GM23338 (cell line): ENCODE results near the gene OLIG1. TPM values are rescaled to one million over a fixed set of nuclear protein-coding genes. Genes with fewer than 3 reads are reported as not detected.
A peak's percentile ranks its signal among the peaks of the same experiment; 100 is the strongest.

ENCODE experiments used
- ATAC-seq: fragments of 200-7000 bp; cut with Tn5 transposase; 3 replicates; pipeline ENCODE4 v1.9.1; 2020
- DNase-seq: peaks from one replicate; pipeline ENCODE4 v3.0.0-alpha.2; 2015; ENCODE audit warnings: low spot score
- H2AFZ ChIP-seq: fragments of 200-600 bp; sonication (generic); 2 replicates; pipeline ENCODE4 v1.8.0; 2016; ENCODE audit warnings: antibody characterized with exemption, mild to moderate bottlenecking, moderate library complexity
- H3F3A ChIP-seq: fragments of 200-600 bp; sonication (generic); replicated peaks from 2 replicates; pipeline ENCODE4 v1.8.0; 2017; ENCODE audit warnings: antibody characterized with exemption, mixed run types, low read depth
- H3K27ac ChIP-seq: fragments of 200-600 bp; sonication (generic); 2 replicates; pipeline ENCODE4 v1.6.1; 2016; ENCODE audit warnings: low read depth
- H3K27me3 ChIP-seq: fragments of 200-600 bp; sonication (generic); 2 replicates; pipeline ENCODE4 v1.8.0; 2016; ENCODE audit warnings: mild to moderate bottlenecking, mixed run types, moderate library complexity; ENCODE audit not compliant: insufficient read depth
- H3K36me3 ChIP-seq: fragments of 200-600 bp; sonication (generic); 2 replicates; pipeline ENCODE4 v1.8.0; 2016; ENCODE audit warnings: mild to moderate bottlenecking; ENCODE audit not compliant: insufficient read depth
- H3K4me1 ChIP-seq: fragments of 200-600 bp; sonication (generic); 2 replicates; pipeline ENCODE4 v1.8.0; 2016; ENCODE audit warnings: mild to moderate bottlenecking, moderate library complexity; ENCODE audit not compliant: insufficient read depth
- H3K4me2 ChIP-seq: fragments of 200-600 bp; sonication (generic); 2 replicates; pipeline ENCODE4 v1.7.1; 2017; ENCODE audit warnings: mixed run types
- H3K4me3 ChIP-seq: fragments of 200-600 bp; sonication (generic); 2 replicates; pipeline ENCODE4 v1.6.1; 2016; ENCODE audit warnings: mixed run types
- H3K79me2 ChIP-seq: fragments of 200-600 bp; sonication (generic); replicated peaks from 2 replicates; pipeline ENCODE4 v1.8.0; 2017; ENCODE audit warnings: mild to moderate bottlenecking; ENCODE audit not compliant: insufficient read depth
- H3K9me2 ChIP-seq: fragments of 200-600 bp; sonication (generic); 2 replicates; pipeline ENCODE4 v1.8.0; 2017; ENCODE audit not compliant: insufficient read depth
- H4K20me1 ChIP-seq: fragments of 200-600 bp; sonication (generic); replicated peaks from 2 replicates; pipeline ENCODE4 v1.8.0; 2017; ENCODE audit warnings: mild to moderate bottlenecking; ENCODE audit not compliant: insufficient read depth
- H3K27ac Mint-ChIP-seq: 2 replicates; pipeline ENCODE4 v1.8.0; 2020; ENCODE audit warnings: inconsistent platforms, mild to moderate bottlenecking, moderate library complexity, mixed read lengths
- H3K27me3 Mint-ChIP-seq: 3 replicates; pipeline ENCODE4 v1.8.0; 2022; ENCODE audit warnings: low read depth, mild to moderate bottlenecking, moderate library complexity, mixed read lengths, inconsistent platforms; ENCODE audit not compliant: insufficient read depth, poor library complexity
- H3K36me3 Mint-ChIP-seq: 3 replicates; pipeline ENCODE4 v1.8.0; 2021; ENCODE audit warnings: low read depth, mild to moderate bottlenecking, inconsistent platforms, moderate library complexity, mixed read lengths
- H3K4me1 Mint-ChIP-seq: 3 replicates; pipeline ENCODE4 v1.8.0; 2020; ENCODE audit warnings: mild to moderate bottlenecking, inconsistent platforms, mixed read lengths
- H3K4me3 Mint-ChIP-seq: 3 replicates; pipeline ENCODE4 v1.8.0; 2021; ENCODE audit warnings: moderate library complexity, mild to moderate bottlenecking, inconsistent platforms, mixed read lengths
- H3K9me3 Mint-ChIP-seq: 3 replicates; pipeline ENCODE4 v1.8.0; 2020; ENCODE audit warnings: moderate library complexity, mild to moderate bottlenecking, inconsistent platforms, mixed read lengths
- EZH2 ChIP-seq: fragments of 200-600 bp; sonication (generic); IDR thresholded peaks from one replicate; pipeline ENCODE4 v1.8.0; 2017; ENCODE audit warnings: antibody characterized with exemption, mild to moderate bottlenecking, low read depth; ENCODE audit not compliant: unreplicated experiment
- NANOG ChIP-seq: IDR thresholded peaks from 2 replicates; pipeline ENCODE4 v1.6.1; 2016; ENCODE audit warnings: antibody characterized with exemption, borderline replicate concordance
- ZNF331 ChIP-seq: fragments of 250-450 bp; sonication (Bioruptor Pico); IDR thresholded peaks from 2 replicates; pipeline ENCODE4 v1.5.0; 2020; ENCODE audit warnings: low read depth, mild to moderate bottlenecking, moderate library complexity
- polyA plus RNA-seq: library from polyadenylated mRNA; unstranded; fragments of >200 nt; fragmentation: Nextera tagmentation; extraction: Ambion mirVana; gene quantifications from 2 replicates; pipeline ENCODE4 v1.2.1, GENCODE V29; 2016
- total RNA-seq: library from RNA; depleted of rRNA; stranded (reverse); fragments of >200 nt; shearing (Covaris generic); gene quantifications from 2 replicates; pipeline ENCODE4 v1.2.3, GENCODE V29; 2014
- TF ChIP-seq, protein P1 (sequence below): IDR thresholded peaks from 2 replicates; pipeline ENCODE4 v1.6.1; 2016; ENCODE audit warnings: antibody characterized with exemption
- TF ChIP-seq, protein P2 (sequence below), 2 experiments: fragments of 200-600 bp in 1 of 2; sonication (generic) in 1 of 2; conservative IDR thresholded peaks; 2 replicates each; pipeline versions ENCODE4 v1.5.1 to v1.6.1; 2016 to 2017; ENCODE audit warnings: antibody characterized with exemption in 2 of 2, low read depth in 2 of 2, mild to moderate bottlenecking in 2 of 2, moderate library complexity in 1 of 2
- TF ChIP-seq, protein P3 (sequence below): fragments of 250-450 bp; sonication (Bioruptor Pico); IDR thresholded peaks from 2 replicates; pipeline ENCODE4 v1.5.0; 2020; ENCODE audit warnings: mild to moderate bottlenecking, moderate library complexity

The OLIG1 gene
- total and polyA plus RNA-seq, 2 experiments from 2014 or later: 0.14 to 0.81 TPM

DNA sequence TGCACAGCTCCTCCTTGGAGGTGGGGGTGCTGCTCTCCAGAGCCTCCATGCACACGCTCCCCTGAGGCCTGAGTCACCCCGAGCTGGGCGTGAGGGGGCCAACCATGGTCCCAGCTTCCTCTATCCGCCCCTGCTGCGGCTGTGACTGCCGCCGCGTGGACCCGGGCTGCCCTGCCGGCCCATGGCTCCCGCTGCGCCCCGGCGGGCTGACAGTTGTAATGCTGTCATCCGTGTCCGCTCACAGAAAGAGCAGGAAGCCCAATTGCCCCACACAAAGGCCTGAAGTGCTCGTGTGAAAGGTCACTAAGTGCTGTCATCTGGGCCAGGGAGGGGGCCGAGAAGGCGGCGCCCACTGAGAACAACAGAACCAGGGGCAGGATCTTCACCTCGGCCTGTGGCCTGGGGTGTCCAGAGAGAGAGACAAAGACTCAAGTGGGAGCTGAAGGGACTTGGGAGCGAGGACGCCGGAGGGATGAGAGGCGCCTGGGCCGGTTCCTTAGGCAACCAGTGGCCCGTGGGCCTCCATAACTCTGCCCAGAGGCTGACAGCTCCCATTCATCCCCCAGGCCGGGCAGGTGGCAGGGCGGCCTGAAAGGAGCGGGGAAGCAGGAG, 31.5 kb downstream of the OLIG1 start:
- H3K36me3 ChIP-seq: no peaks in the 10 kb centered on the region
- 0 out of 2 replicates have a peak, but pooled peaks cover 2% of the 10 kb centered on the region for H3F3A ChIP-seq
- H3K4me1 ChIP-seq: peaks cover 21% of the 10 kb centered on the region
- no peaks in the 10 kb centered on the region for H3K27me3 ChIP-seq
- H3K27ac ChIP-seq: no peak overlapping the region
- H3K4me1 Mint-ChIP-seq: peaks cover 34% of the 10 kb centered on the region
- no peaks in the 10 kb centered on the region for H3K79me2 ChIP-seq
- H3K9me3 Mint-ChIP-seq: peaks cover 21% of the 10 kb centered on the region
- H4K20me1 ChIP-seq: no peaks in the 10 kb centered on the region
- H3K4me3 Mint-ChIP-seq: no peak overlapping the region
- peak; percentile 61 for ATAC-seq
- DNase-seq: peak; percentile 39
- H3K4me3 ChIP-seq: no peak overlapping the region
- no peaks in the 10 kb centered on the region; the same call in 1 of the 2 replicates for H3K9me2 ChIP-seq
- peak overlapping the region; percentile 87 for H2AFZ ChIP-seq
- H3K27me3 Mint-ChIP-seq: peaks cover 29% of the 10 kb centered on the region
- TF ChIP-seq, protein P1, sequence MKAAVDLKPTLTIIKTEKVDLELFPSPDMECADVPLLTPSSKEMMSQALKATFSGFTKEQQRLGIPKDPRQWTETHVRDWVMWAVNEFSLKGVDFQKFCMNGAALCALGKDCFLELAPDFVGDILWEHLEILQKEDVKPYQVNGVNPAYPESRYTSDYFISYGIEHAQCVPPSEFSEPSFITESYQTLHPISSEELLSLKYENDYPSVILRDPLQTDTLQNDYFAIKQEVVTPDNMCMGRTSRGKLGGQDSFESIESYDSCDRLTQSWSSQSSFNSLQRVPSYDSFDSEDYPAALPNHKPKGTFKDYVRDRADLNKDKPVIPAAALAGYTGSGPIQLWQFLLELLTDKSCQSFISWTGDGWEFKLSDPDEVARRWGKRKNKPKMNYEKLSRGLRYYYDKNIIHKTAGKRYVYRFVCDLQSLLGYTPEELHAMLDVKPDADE: no peak
- TF ChIP-seq, protein P2, sequence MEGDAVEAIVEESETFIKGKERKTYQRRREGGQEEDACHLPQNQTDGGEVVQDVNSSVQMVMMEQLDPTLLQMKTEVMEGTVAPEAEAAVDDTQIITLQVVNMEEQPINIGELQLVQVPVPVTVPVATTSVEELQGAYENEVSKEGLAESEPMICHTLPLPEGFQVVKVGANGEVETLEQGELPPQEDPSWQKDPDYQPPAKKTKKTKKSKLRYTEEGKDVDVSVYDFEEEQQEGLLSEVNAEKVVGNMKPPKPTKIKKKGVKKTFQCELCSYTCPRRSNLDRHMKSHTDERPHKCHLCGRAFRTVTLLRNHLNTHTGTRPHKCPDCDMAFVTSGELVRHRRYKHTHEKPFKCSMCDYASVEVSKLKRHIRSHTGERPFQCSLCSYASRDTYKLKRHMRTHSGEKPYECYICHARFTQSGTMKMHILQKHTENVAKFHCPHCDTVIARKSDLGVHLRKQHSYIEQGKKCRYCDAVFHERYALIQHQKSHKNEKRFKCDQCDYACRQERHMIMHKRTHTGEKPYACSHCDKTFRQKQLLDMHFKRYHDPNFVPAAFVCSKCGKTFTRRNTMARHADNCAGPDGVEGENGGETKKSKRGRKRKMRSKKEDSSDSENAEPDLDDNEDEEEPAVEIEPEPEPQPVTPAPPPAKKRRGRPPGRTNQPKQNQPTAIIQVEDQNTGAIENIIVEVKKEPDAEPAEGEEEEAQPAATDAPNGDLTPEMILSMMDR (conservative IDR thresholded peaks at IDR 0.05; ENCODE audit: low read depth in 2 of 2): no peak
- no peak for TF ChIP-seq NANOG
- TF ChIP-seq EZH2: no peak
- TF ChIP-seq, protein P3, sequence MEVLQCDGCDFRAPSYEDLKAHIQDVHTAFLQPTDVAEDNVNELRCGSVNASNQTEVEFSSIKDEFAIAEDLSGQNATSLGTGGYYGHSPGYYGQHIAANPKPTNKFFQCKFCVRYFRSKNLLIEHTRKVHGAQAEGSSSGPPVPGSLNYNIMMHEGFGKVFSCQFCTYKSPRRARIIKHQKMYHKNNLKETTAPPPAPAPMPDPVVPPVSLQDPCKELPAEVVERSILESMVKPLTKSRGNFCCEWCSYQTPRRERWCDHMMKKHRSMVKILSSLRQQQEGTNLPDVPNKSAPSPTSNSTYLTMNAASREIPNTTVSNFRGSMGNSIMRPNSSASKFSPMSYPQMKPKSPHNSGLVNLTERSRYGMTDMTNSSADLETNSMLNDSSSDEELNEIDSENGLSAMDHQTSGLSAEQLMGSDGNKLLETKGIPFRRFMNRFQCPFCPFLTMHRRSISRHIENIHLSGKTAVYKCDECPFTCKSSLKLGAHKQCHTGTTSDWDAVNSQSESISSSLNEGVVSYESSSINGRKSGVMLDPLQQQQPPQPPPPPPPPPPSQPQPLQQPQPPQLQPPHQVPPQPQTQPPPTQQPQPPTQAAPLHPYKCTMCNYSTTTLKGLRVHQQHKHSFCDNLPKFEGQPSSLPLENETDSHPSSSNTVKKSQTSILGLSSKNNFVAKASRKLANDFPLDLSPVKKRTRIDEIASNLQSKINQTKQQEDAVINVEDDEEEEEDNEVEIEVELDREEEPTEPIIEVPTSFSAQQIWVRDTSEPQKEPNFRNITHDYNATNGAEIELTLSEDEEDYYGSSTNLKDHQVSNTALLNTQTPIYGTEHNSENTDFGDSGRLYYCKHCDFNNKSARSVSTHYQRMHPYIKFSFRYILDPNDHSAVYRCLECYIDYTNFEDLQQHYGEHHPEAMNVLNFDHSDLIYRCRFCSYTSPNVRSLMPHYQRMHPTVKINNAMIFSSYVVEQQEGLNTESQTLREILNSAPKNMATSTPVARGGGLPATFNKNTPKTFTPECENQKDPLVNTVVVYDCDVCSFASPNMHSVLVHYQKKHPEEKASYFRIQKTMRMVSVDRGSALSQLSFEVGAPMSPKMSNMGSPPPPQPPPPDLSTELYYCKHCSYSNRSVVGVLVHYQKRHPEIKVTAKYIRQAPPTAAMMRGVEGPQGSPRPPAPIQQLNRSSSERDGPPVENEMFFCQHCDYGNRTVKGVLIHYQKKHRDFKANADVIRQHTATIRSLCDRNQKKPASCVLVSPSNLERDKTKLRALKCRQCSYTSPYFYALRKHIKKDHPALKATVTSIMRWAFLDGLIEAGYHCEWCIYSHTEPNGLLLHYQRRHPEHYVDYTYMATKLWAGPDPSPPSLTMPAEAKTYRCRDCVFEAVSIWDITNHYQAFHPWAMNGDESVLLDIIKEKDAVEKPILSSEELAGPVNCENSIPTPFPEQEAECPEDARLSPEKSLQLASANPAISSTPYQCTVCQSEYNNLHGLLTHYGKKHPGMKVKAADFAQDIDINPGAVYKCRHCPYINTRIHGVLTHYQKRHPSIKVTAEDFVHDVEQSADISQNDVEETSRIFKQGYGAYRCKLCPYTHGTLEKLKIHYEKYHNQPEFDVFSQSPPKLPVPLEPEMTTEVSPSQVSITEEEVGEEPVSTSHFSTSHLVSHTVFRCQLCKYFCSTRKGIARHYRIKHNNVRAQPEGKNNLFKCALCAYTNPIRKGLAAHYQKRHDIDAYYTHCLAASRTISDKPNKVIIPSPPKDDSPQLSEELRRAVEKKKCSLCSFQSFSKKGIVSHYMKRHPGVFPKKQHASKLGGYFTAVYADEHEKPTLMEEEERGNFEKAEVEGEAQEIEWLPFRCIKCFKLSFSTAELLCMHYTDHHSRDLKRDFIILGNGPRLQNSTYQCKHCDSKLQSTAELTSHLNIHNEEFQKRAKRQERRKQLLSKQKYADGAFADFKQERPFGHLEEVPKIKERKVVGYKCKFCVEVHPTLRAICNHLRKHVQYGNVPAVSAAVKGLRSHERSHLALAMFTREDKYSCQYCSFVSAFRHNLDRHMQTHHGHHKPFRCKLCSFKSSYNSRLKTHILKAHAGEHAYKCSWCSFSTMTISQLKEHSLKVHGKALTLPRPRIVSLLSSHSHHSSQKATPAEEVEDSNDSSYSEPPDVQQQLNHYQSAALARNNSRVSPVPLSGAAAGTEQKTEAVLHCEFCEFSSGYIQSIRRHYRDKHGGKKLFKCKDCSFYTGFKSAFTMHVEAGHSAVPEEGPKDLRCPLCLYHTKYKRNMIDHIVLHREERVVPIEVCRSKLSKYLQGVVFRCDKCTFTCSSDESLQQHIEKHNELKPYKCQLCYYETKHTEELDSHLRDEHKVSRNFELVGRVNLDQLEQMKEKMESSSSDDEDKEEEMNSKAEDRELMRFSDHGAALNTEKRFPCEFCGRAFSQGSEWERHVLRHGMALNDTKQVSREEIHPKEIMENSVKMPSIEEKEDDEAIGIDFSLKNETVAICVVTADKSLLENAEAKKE (CRISPR knock-in tag): no peak
- TF ChIP-seq ZNF331 (CRISPR knock-in tag): no peak
- no peak overlapping the region for H3K27ac Mint-ChIP-seq
- H3K4me2 ChIP-seq: no peak overlapping the region
- peaks cover 25% of the 10 kb centered on the region for H3K36me3 Mint-ChIP-seq
